IMR-90 (cell line): ENCODE data around the gene CAPN8. TPM values are rescaled to one million over a fixed set of nuclear protein-coding genes. Genes with fewer than 3 reads are reported as not detected.

Experiments used
- ATAC-seq: fragments of 200-7000 bp; cut with Tn5 transposase; 2 replicates; pipeline ENCODE4 v1.9.1; 2020; ENCODE audit warnings: low read depth, mild to moderate bottlenecking, moderate library complexity
- BruUV-seq: library from RNA; stranded (reverse); fragments of 400-500 nt; replicated peaks from 2 replicates; lab custom pipeline; 2021; lab: Mats Ljungman, UMichigan
- CTCF ChIA-PET: fragments of 300-600 bp; formaldehyde crosslinking; extraction: SDS; loops from one replicate; lab custom pipeline; 2021; ENCODE audit warnings: antibody characterized with exemption; lab: Yijun Ruan, JAX
- POLR2A ChIA-PET: fragments of 300-600 bp; sonication (Branson Sonifier 250); formaldehyde crosslinking; loops from one replicate; lab custom pipeline; 2022; ENCODE audit warnings: antibody characterized with exemption; ENCODE audit not compliant: unreplicated experiment; lab: Charles Lee
- DNase-seq: peaks from one replicate; pipeline ENCODE4 v3.0.0; 2013
- H2AFZ ChIP-seq: replicated peaks from 2 replicates; pipeline ENCODE3; 2013; ENCODE audit warnings: low read length, mild to moderate bottlenecking; ENCODE audit not compliant: poor library complexity
- H2AK5ac ChIP-seq: 2 replicates; pipeline ENCODE4 v1.6.1; 2013; ENCODE audit warnings: low read depth, low read length, inconsistent platforms
- H2AK9ac ChIP-seq: replicated peaks from 2 replicates; pipeline ENCODE3; 2013; ENCODE audit warnings: mild to moderate bottlenecking, low read depth, low read length, moderate library complexity; ENCODE audit not compliant: poor library complexity
- H2BK120ac ChIP-seq: 2 replicates; pipeline ENCODE4 v1.6.1; 2013; ENCODE audit warnings: low read depth, low read length, inconsistent platforms
- H2BK15ac ChIP-seq: 3 replicates; pipeline ENCODE4 v1.6.1; 2013; ENCODE audit warnings: low read depth, low read length, inconsistent platforms
- H2BK20ac ChIP-seq: 2 replicates; pipeline ENCODE4 v1.6.1; 2013; ENCODE audit warnings: low read depth, mild to moderate bottlenecking, inconsistent platforms, low read length, moderate library complexity
- H2BK5ac ChIP-seq: 2 replicates; pipeline ENCODE4 v1.6.1; 2013; ENCODE audit warnings: mild to moderate bottlenecking, low read depth, low read length, inconsistent platforms; ENCODE audit not compliant: poor library complexity, severe bottlenecking
- H3K14ac ChIP-seq: replicated peaks from 2 replicates; pipeline ENCODE4 v1.6.1; 2013; ENCODE audit warnings: low read depth, low read length, inconsistent platforms
- H3K18ac ChIP-seq: 2 replicates; pipeline ENCODE4 v1.6.1; 2013; ENCODE audit warnings: low read depth, low read length, control low read depth
- H3K23ac ChIP-seq: 2 replicates; pipeline ENCODE4 v1.6.1; 2013; ENCODE audit warnings: low read depth, low read length, inconsistent platforms
- H3K27ac ChIP-seq: 2 replicates; pipeline ENCODE4 v1.5.1; 2013; ENCODE audit warnings: mild to moderate bottlenecking, control low read depth, low read length; ENCODE audit not compliant: insufficient read depth
- H3K27me3 ChIP-seq: 2 replicates; pipeline ENCODE4 v1.6.1; 2013; ENCODE audit warnings: low read length; ENCODE audit not compliant: control insufficient read depth, insufficient read depth
- H3K36me3 ChIP-seq: 2 replicates; pipeline ENCODE4 v1.6.1; 2013; ENCODE audit warnings: low read length, mixed read lengths; ENCODE audit not compliant: control insufficient read depth, insufficient read depth
- H3K4ac ChIP-seq: 2 replicates; pipeline ENCODE4 v1.6.1; 2013; ENCODE audit warnings: low read depth, low read length, inconsistent platforms
- H3K4me1 ChIP-seq: 2 replicates; pipeline ENCODE4 v1.6.1; 2013; ENCODE audit warnings: low read length, mixed read lengths; ENCODE audit not compliant: control insufficient read depth, insufficient read depth
- H3K4me2 ChIP-seq: 2 replicates; pipeline ENCODE4 v1.6.1; 2013; ENCODE audit warnings: low read depth, mild to moderate bottlenecking, control low read depth, low read length, moderate library complexity
- H3K4me3 ChIP-seq: 2 replicates; pipeline ENCODE4 v1.5.1; 2013; ENCODE audit warnings: low read depth, mild to moderate bottlenecking, control low read depth, low read length, moderate library complexity; ENCODE audit not compliant: insufficient read depth
- H3K56ac ChIP-seq: 2 replicates; pipeline ENCODE4 v1.6.1; 2013; ENCODE audit warnings: low read length, inconsistent platforms; ENCODE audit not compliant: insufficient read depth; ENCODE audit errors: extremely low read depth
- H3K79me1 ChIP-seq, 2 experiments: 2 replicates each; pipeline ENCODE4 v1.6.1; 2013; ENCODE audit warnings: low read length in 2 of 2, inconsistent platforms in 1 of 2, low read depth in 1 of 2
- H3K9ac ChIP-seq: 2 replicates; pipeline ENCODE4 v1.6.1; 2013; ENCODE audit warnings: low read depth, low read length, control low read depth
- H3K9me1 ChIP-seq: 2 replicates; pipeline ENCODE4 v1.6.1; 2013; ENCODE audit warnings: low read length, inconsistent platforms; ENCODE audit not compliant: insufficient read depth
- H3K9me3 ChIP-seq: 2 replicates; pipeline ENCODE4 v1.6.1; 2013; ENCODE audit warnings: low read length; ENCODE audit not compliant: control insufficient read depth, insufficient read depth
- H4K20me1 ChIP-seq: 2 replicates; pipeline ENCODE4 v1.6.1; 2013; ENCODE audit warnings: low read length, inconsistent platforms; ENCODE audit not compliant: insufficient read depth
- H4K5ac ChIP-seq: 2 replicates; pipeline ENCODE4 v1.6.1; 2013; ENCODE audit warnings: mild to moderate bottlenecking, low read depth, low read length, control low read depth
- H4K8ac ChIP-seq, 2 experiments: 2 replicates each; pipeline ENCODE4 v1.6.1; 2013; ENCODE audit warnings: low read depth in 2 of 2, low read length in 2 of 2, control low read depth in 1 of 2, inconsistent platforms in 1 of 2
- H4K91ac ChIP-seq: 2 replicates; pipeline ENCODE4 v1.6.1; 2013; ENCODE audit warnings: low read depth, low read length, inconsistent platforms; ENCODE audit not compliant: insufficient read depth
- BHLHE40 ChIP-seq: fragments of 150-350 bp; IDR thresholded peaks from 2 replicates; pipeline ENCODE4 v1.6.1; 2016; ENCODE audit warnings: mild to moderate bottlenecking, low read depth, low read length
- CHD1 ChIP-seq: IDR thresholded peaks from 2 replicates; pipeline ENCODE4 v1.6.1; 2012; ENCODE audit warnings: low read depth, low read length, improper control_type of control experiment
- FOS ChIP-seq: fragments of 150-350 bp; IDR thresholded peaks from 2 replicates; pipeline ENCODE4 v1.6.1; 2016; ENCODE audit warnings: low read depth, low read length
- NFE2L2 ChIP-seq: fragments of 150-350 bp; IDR thresholded peaks from 2 replicates; pipeline ENCODE4 v1.6.1; 2016; ENCODE audit warnings: low read depth, mild to moderate bottlenecking, low read length
- WGBS, 2 experiments: methylation state at CpG; one replicate each; pipeline versions ENCODE4 v1.1.5 to v1.1.7; 2013; ENCODE audit warnings: missing lambda C conversion rate in 2 of 2; ENCODE audit not compliant: insufficient read length in 1 of 2; ENCODE audit errors: extremely low coverage in 2 of 2; 5-methylcytosine and 5-hydroxymethylcytosine counted together
- dilution Hi-C: fragments of 300-500 bp; cut with HindIII; formaldehyde crosslinking; loops from one replicate; pipeline ENCODE4 v1.14.3; 2018; ENCODE audit warnings: low sequenced_read_pairs; ENCODE audit not compliant: unreplicated experiment
- in situ Hi-C: fragments of 300-500 bp; cut with MboI; formaldehyde crosslinking; loops from 3 replicates; pipeline ENCODE4 v1.14.3; 2019; ENCODE audit warnings: low sequenced_read_pairs, inconsistent platforms, mixed read lengths
- intact Hi-C: fragments of 100-400 bp; cut with micrococcal nuclease; formaldehyde crosslinking; loops from 2 replicates; pipeline ENCODE4 v1.10.0; 2022
- polyA plus RNA-seq, 3 experiments: library from polyadenylated mRNA; depleted of rRNA; stranded (reverse); fragments of >200 nt; gene quantifications; 2 replicates each; pipeline ENCODE4 v1.2.3, GENCODE V29; 2012; ENCODE audit warnings: low replicate concordance in 1 of 3
- total RNA-seq: library from RNA; depleted of rRNA; stranded (reverse); fragments of >200 nt; gene quantifications from 2 replicates; pipeline ENCODE4 v1.2.3, GENCODE V29; 2012
- TF ChIP-seq, protein P1 (sequence below): fragments of 150-350 bp; IDR thresholded peaks from 2 replicates; pipeline ENCODE4 v1.6.1; 2017; ENCODE audit warnings: mild to moderate bottlenecking, antibody characterized with exemption, low read length, low read depth
- TF ChIP-seq, protein P2 (sequence below): fragments of 150-350 bp; IDR thresholded peaks from 2 replicates; pipeline ENCODE4 v1.6.1; 2016; ENCODE audit warnings: low read depth, mild to moderate bottlenecking, low read length, moderate library complexity, borderline replicate concordance
- TF ChIP-seq, protein P3 (sequence below): conservative IDR thresholded peaks from 2 replicates; pipeline ENCODE4 v1.5.1; 2012; ENCODE audit warnings: mild to moderate bottlenecking, low read depth, low read length, improper control_type of control experiment

Gene CAPN8
- total and polyA plus RNA-seq, 2 of the 4 experiments (the other 2 are of a cell fraction): not detected

DNA sequence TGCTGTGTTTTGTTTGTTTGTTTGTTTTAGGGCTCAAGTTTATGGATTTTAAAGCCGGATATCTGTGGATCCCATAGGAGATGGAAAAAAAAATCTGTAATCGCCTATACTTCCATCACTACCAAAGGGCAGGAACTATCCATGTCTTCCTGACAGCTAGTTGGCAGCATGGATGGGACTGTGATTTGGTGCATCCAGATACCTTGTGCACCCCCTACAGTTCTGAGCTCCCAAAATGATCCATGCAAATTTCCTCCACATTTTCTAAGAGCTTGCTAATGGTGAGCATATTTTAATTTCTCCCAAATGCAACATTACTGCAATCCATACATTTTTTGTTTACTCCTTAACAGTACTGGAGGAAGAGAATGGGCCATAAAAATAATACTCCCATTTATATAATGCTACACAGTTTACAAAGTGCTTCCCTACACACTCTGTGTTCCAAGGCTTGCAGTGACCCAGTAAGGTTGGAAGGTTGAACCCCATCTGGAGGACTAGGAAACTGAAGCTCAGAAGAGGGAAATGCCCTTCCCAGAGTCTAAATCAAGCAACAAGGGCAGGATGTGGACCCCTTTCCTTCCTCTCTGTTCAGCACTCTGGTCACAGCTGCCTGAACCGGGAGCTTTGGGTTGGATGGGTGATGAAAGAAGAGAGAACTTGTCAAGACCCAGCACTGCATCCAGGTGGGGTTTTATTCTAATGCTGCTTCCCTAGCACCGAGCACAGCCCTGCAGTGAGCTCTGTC is 48.0 kb downstream of the CAPN8 start:
- H3K27me3 ChIP-seq: peaks cover 17% of the 10 kb centered on the region
- H3K27ac ChIP-seq: no peak overlapping the region
- no peak for DNase-seq
- no peak overlapping the region for H2AK9ac ChIP-seq
- H2BK120ac ChIP-seq: no peak overlapping the region
- H4K91ac ChIP-seq: no peak overlapping the region
- H3K4me3 ChIP-seq: no peak overlapping the region
- no peaks in the 10 kb centered on the region for H3K4me1 ChIP-seq
- CTCF ChIA-PET: no interaction called here
- no peak overlapping the region for H2BK20ac ChIP-seq
- no peak overlapping the region for H3K9ac ChIP-seq
- no peak overlapping the region for H3K4me2 ChIP-seq
- H3K14ac ChIP-seq: no peak overlapping the region
- dilution Hi-C loops (no loop called here), intact Hi-C loops (no loop called here), in situ Hi-C loops (no loop called here)
- H2BK5ac ChIP-seq: no peak overlapping the region
- H2AFZ ChIP-seq: no peak overlapping the region
- H4K5ac ChIP-seq: no peak overlapping the region
- no peak overlapping the region for H3K4ac ChIP-seq
- no peak for ATAC-seq
- no peaks in the 10 kb centered on the region for H4K20me1 ChIP-seq
- H3K23ac ChIP-seq: no peak overlapping the region
- H3K9me1 ChIP-seq: no peaks in the 10 kb centered on the region
- H2BK15ac ChIP-seq: no peak overlapping the region
- H3K36me3 ChIP-seq: no peaks in the 10 kb centered on the region
- no peak overlapping the region for H3K56ac ChIP-seq
- POLR2A ChIA-PET: no interaction called here
- TF ChIP-seq BHLHE40: no peak
- TF ChIP-seq, protein P1, sequence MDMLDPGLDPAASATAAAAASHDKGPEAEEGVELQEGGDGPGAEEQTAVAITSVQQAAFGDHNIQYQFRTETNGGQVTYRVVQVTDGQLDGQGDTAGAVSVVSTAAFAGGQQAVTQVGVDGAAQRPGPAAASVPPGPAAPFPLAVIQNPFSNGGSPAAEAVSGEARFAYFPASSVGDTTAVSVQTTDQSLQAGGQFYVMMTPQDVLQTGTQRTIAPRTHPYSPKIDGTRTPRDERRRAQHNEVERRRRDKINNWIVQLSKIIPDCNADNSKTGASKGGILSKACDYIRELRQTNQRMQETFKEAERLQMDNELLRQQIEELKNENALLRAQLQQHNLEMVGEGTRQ: no peak
- TF ChIP-seq, protein P2, sequence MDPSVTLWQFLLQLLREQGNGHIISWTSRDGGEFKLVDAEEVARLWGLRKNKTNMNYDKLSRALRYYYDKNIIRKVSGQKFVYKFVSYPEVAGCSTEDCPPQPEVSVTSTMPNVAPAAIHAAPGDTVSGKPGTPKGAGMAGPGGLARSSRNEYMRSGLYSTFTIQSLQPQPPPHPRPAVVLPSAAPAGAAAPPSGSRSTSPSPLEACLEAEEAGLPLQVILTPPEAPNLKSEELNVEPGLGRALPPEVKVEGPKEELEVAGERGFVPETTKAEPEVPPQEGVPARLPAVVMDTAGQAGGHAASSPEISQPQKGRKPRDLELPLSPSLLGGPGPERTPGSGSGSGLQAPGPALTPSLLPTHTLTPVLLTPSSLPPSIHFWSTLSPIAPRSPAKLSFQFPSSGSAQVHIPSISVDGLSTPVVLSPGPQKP: no peak
- TF ChIP-seq FOS: no peak
- no peak for TF ChIP-seq NFE2L2
- no peak for TF ChIP-seq CHD1
- TF ChIP-seq, protein P3, sequence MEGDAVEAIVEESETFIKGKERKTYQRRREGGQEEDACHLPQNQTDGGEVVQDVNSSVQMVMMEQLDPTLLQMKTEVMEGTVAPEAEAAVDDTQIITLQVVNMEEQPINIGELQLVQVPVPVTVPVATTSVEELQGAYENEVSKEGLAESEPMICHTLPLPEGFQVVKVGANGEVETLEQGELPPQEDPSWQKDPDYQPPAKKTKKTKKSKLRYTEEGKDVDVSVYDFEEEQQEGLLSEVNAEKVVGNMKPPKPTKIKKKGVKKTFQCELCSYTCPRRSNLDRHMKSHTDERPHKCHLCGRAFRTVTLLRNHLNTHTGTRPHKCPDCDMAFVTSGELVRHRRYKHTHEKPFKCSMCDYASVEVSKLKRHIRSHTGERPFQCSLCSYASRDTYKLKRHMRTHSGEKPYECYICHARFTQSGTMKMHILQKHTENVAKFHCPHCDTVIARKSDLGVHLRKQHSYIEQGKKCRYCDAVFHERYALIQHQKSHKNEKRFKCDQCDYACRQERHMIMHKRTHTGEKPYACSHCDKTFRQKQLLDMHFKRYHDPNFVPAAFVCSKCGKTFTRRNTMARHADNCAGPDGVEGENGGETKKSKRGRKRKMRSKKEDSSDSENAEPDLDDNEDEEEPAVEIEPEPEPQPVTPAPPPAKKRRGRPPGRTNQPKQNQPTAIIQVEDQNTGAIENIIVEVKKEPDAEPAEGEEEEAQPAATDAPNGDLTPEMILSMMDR: 0 out of 2 replicates have a peak, but pooled peaks have one; percentile 7
- no peaks in the 10 kb centered on the region for H3K9me3 ChIP-seq
- BruUV-seq: no TSS peak
- no peak overlapping the region for H3K18ac ChIP-seq
- WGBS, 2 experiments: no CpG with 5 or more reads among the region's 4 CpGs
- H3K79me1 ChIP-seq: no peaks in the 10 kb centered on the region
- H4K8ac ChIP-seq: no peak overlapping the region
- H2AK5ac ChIP-seq: no peak overlapping the region
